HG03103 (cell line): Measurements from ENCODE around the gene LDB2.

Source experiments
- ATAC-seq: cut with Tn5 transposase; IDR thresholded peaks from one replicate; pipeline ENCODE4 v1.9.1; 2021; ENCODE audit warnings: low read depth; ENCODE audit not compliant: unreplicated experiment

The LDB2 gene

GRCh38 chr4:16728111-16728510 lies 170.3 kb downstream of the LDB2 start:
- ATAC-seq = no peak

- ATAC-seq = no peak
These were observed 171.2 kb downstream of the LDB2 start for GRCh38 chr4:16727218-16727617.

GRCh38 chr4:16726368-16727050 lies 171.9 kb downstream of the LDB2 start:
- ATAC-seq = no peak

GRCh38 chr4:16725252-16725651 lies 173.2 kb downstream of the LDB2 start:
- no peak for ATAC-seq

GRCh38 chr4:16722416-16722815 lies 176.0 kb downstream of the LDB2 start:
- no peak for ATAC-seq

GRCh38 chr4:16721613-16722291 lies 176.7 kb downstream of the LDB2 start:
- no peak for ATAC-seq

- ATAC-seq = no peak
These were observed 177.7 kb downstream of the LDB2 start for GRCh38 chr4:16720761-16721160.

GRCh38 chr4:16717266-16717970 lies 181.0 kb downstream of the LDB2 start:
- no peak for ATAC-seq

- ATAC-seq = no peak
These were observed 183.0 kb downstream of the LDB2 start for GRCh38 chr4:16715482-16715881.

- no peak for ATAC-seq
These were observed 184.3 kb downstream of the LDB2 start for GRCh38 chr4:16714191-16714590.

GRCh38 chr4:16713696-16714095 lies 184.7 kb downstream of the LDB2 start:
- ATAC-seq = no peak

GRCh38 chr4:16713271-16713670 lies 185.2 kb downstream of the LDB2 start:
- ATAC-seq = no peak

GRCh38 chr4:16710198-16710597 lies 188.2 kb downstream of the LDB2 start:
- ATAC-seq = no peak

GRCh38 chr4:16707874-16708273 lies 190.6 kb downstream of the LDB2 start:
- ATAC-seq = no peak

- no peak for ATAC-seq
These were observed 192.2 kb downstream of the LDB2 start for GRCh38 chr4:16706251-16706650.

GRCh38 chr4:16705341-16705740 lies 193.1 kb downstream of the LDB2 start:
- ATAC-seq = no peak

- ATAC-seq = no peak
These were observed 194.0 kb downstream of the LDB2 start for GRCh38 chr4:16704489-16704888.

GRCh38 chr4:16695896-16696295 lies 202.5 kb downstream of the LDB2 start:
- ATAC-seq = no peak

GRCh38 chr4:16694884-16695276 lies 203.6 kb downstream of the LDB2 start:
- ATAC-seq = no peak

GRCh38 chr4:16694173-16694883 lies 204.1 kb downstream of the LDB2 start:
- no peak for ATAC-seq

- ATAC-seq = no peak
These were observed 204.8 kb downstream of the LDB2 start for GRCh38 chr4:16693641-16694040.
